Hippocampal formation (tissue), 2 donors: Measurements from ENCODE around the gene INSYN1.

Experiments
- DNase-seq, 2 donors: peaks; one replicate each; lab custom pipeline; 2025; lab: John Stamatoyannopoulos, UW

The INSYN1 gene

GRCh38 chr15:73685981-73686380, 67.2 kb downstream of the INSYN1 start:
- DNase-seq: no peak
